HG02884 (cell line): Measurements from ENCODE around the gene C12orf60.

ENCODE experiments used
- ATAC-seq: cut with Tn5 transposase; IDR thresholded peaks from one replicate; pipeline ENCODE4 v1.9.1; 2021; ENCODE audit warnings: mild to moderate bottlenecking, moderate library complexity; ENCODE audit not compliant: unreplicated experiment

Gene C12orf60

GRCh38 chr12:14776236-14776961 lies 27.1 kb upstream of the C12orf60 start:
- no peak for ATAC-seq

- no peak for ATAC-seq
Measured at GRCh38 chr12:14777271-14777670, 26.2 kb upstream of the C12orf60 start.

- ATAC-seq, result no peak
Measured at GRCh38 chr12:14779834-14780233, 23.6 kb upstream of the C12orf60 start.

- ATAC-seq, result no peak
Measured at GRCh38 chr12:14780859-14781258, 22.6 kb upstream of the C12orf60 start.

- no peak for ATAC-seq
Measured at GRCh38 chr12:14781563-14781962, 21.9 kb upstream of the C12orf60 start.

- peak; percentile 57 for ATAC-seq
Measured at GRCh38 chr12:14782756-14783155, 20.7 kb upstream of the C12orf60 start.

- no peak for ATAC-seq
Measured at GRCh38 chr12:14784471-14784870, 19.0 kb upstream of the C12orf60 start.

GRCh38 chr12:14785568-14785967 lies 17.9 kb upstream of the C12orf60 start:
- no peak for ATAC-seq

GRCh38 chr12:14795028-14795448 lies 8.4 kb upstream of the C12orf60 start:
- ATAC-seq, result no peak

GRCh38 chr12:14802247-14802646 lies 1.2 kb upstream of the C12orf60 start:
- no peak for ATAC-seq

GRCh38 chr12:14802721-14803010 lies 804 bp upstream of the C12orf60 start:
- no peak for ATAC-seq

- ATAC-seq, result peak; percentile 10
Measured at GRCh38 chr12:14803830-14804160, 325 bp downstream of the C12orf60 start.

- ATAC-seq, result no peak
Measured at GRCh38 chr12:14810167-14810952, 6.9 kb downstream of the C12orf60 start.

- no peak for ATAC-seq
Measured at GRCh38 chr12:14810953-14811483, 7.5 kb downstream of the C12orf60 start.

- ATAC-seq, result no peak
Measured at GRCh38 chr12:14811486-14811885, 8.0 kb downstream of the C12orf60 start.

GRCh38 chr12:14814014-14814413 lies 10.5 kb downstream of the C12orf60 start, which contains the start of gene SMCO3:
SMCO3 (minus strand) TSS chr12:14814182; CDS start chr12:14806680, 7,502 bp downstream.
- no peak for ATAC-seq

GRCh38 chr12:14824012-14824634 lies 20.7 kb downstream of the C12orf60 start:
- ATAC-seq, result no peak

- no peak for ATAC-seq
Measured at GRCh38 chr12:14825256-14825655, 21.8 kb downstream of the C12orf60 start.

GRCh38 chr12:14826491-14826890 lies 23.0 kb downstream of the C12orf60 start:
- no peak for ATAC-seq

- no peak for ATAC-seq
Measured at GRCh38 chr12:14827043-14827442, 23.6 kb downstream of the C12orf60 start.

GRCh38 chr12:14828892-14829291 lies 25.4 kb downstream of the C12orf60 start:
- peak; percentile 81 for ATAC-seq

- ATAC-seq, result no peak
Measured at GRCh38 chr12:14833336-14833735, 29.9 kb downstream of the C12orf60 start.
